Head of caudate nucleus (tissue), 42 donors: ENCODE results near the gene CSTPP1.
A peak's percentile ranks its signal among the peaks of the same experiment; 100 is the strongest.
"Not testable (repeated sequence)": the region's sequence is repeated elsewhere in the genome, so short reads cannot be mapped to it uniquely, and the experiment has no call there.

ENCODE experiments used
- DNase-seq, 42 donors: peaks; one replicate each; pipeline versions ENCODE4 v3.0.0 to v3.0.0-alpha.2; 2020 to 2021; ENCODE audit warnings: mixed read lengths in 7 of 42
- intact Hi-C: fragments of 100-400 bp; cut with DNase I; formaldehyde crosslinking; loops from one replicate; pipeline ENCODE4 v1.15.0; 2022

Gene CSTPP1

GRCh38 chr11:46947399-46948077 lies 11.0 kb downstream of the CSTPP1 start:
- intact Hi-C loops, result no loop called here
- no peak for DNase-seq

- intact Hi-C loops, result no loop called here
- no peak for DNase-seq
These were observed 12.0 kb downstream of the CSTPP1 start for GRCh38 chr11:46948378-46949131.

GRCh38 chr11:46949297-46949696 lies 12.7 kb downstream of the CSTPP1 start:
- intact Hi-C loops, result no loop called here
- no peak for DNase-seq

GRCh38 chr11:46951864-46952263 lies 15.3 kb downstream of the CSTPP1 start:
- DNase-seq, result no peak
- intact Hi-C loops, result no loop called here

- intact Hi-C loops, result no loop called here
- no peak for DNase-seq
These were observed 16.0 kb downstream of the CSTPP1 start for GRCh38 chr11:46952553-46952952.

GRCh38 chr11:46953093-46953492 lies 16.5 kb downstream of the CSTPP1 start:
- no peak for DNase-seq
- intact Hi-C loops, result no loop called here

GRCh38 chr11:46958777-46959176 lies 22.2 kb downstream of the CSTPP1 start:
- intact Hi-C loops, result no loop called here
- DNase-seq, result no peak

- intact Hi-C loops, result no loop called here
- DNase-seq, result no peak
These were observed 24.5 kb downstream of the CSTPP1 start for GRCh38 chr11:46961041-46961440.

- DNase-seq, intact Hi-C loops: not testable (repeated sequence)
These were observed 25.3 kb downstream of the CSTPP1 start for GRCh38 chr11:46961886-46962285.

GRCh38 chr11:46963844-46964243 lies 27.3 kb downstream of the CSTPP1 start:
- intact Hi-C loops, result no loop called here

GRCh38 chr11:46966773-46967172 lies 30.2 kb downstream of the CSTPP1 start:
- peak in 4 of 42 donors; percentile 9 to 56 (median 22) for DNase-seq
- intact Hi-C loops, result no loop called here

More at GRCh38 chr11:46963844-46964243, 27.3 kb downstream of the CSTPP1 start:
- no peak for DNase-seq

- no peak for DNase-seq
- intact Hi-C loops, result no loop called here
These were observed 31.4 kb downstream of the CSTPP1 start for GRCh38 chr11:46967962-46968361.

GRCh38 chr11:46969379-46969778 lies 32.8 kb downstream of the CSTPP1 start:
- intact Hi-C loops, result no loop called here
- no peak for DNase-seq

GRCh38 chr11:46970913-46971625 lies 34.5 kb downstream of the CSTPP1 start:
- DNase-seq, result no peak

GRCh38 chr11:46972343-46972742 lies 35.8 kb downstream of the CSTPP1 start:
- intact Hi-C loops, result no loop called here
- DNase-seq, result no peak

More at GRCh38 chr11:46970913-46971625, 34.5 kb downstream of the CSTPP1 start:
- intact Hi-C loops, result no loop called here

- intact Hi-C loops, result no loop called here
- no peak for DNase-seq
These were observed 36.3 kb downstream of the CSTPP1 start for GRCh38 chr11:46972821-46973220.

GRCh38 chr11:46976182-46976854 lies 39.8 kb downstream of the CSTPP1 start:
- intact Hi-C loops, result no loop called here
- no peak for DNase-seq

GRCh38 chr11:46977038-46977813 lies 40.7 kb downstream of the CSTPP1 start:
- intact Hi-C loops, result no loop called here
- DNase-seq, result peak; percentile 10 to 85 (median 60)

GRCh38 chr11:46978005-46978491 lies 41.5 kb downstream of the CSTPP1 start:
- intact Hi-C loops, result no loop called here
- no peak for DNase-seq
